ENCODE data around the gene RNF220.

- TF ChIP-seq CTCF (conservative IDR thresholded peaks at IDR 0.05; ENCODE audit: low read depth, low read length) (no peak), ELK1 (IDR thresholded peaks at IDR 0.05; ENCODE audit: borderline replicate concordance, low read depth, low read length) (no peak), RFX5 (IDR thresholded peaks at IDR 0.05; ENCODE audit: low read depth, low read length) (no peak), CEBPB (IDR thresholded peaks at IDR 0.05; ENCODE audit: low read depth, low read length) (no peak), RAD21 (IDR thresholded peaks at IDR 0.05; ENCODE audit: low read length) (no peak), POLR2A (IDR thresholded peaks at IDR 0.05; ENCODE audit: low read depth, low read length) (no peak), USF2 (IDR thresholded peaks at IDR 0.05; ENCODE audit: low read depth, low read length) (no peak)
Observed at GRCh38 chr1:44524655-44525500, 119.8 kb downstream of the RNF220 start.
